T47D (cell line): ENCODE results near the gene PCDHGA1.
"Not testable (repeated sequence)": the region's sequence is repeated elsewhere in the genome, so short reads cannot be mapped to it uniquely, and the experiment has no call there.

Experiments used
- DNase-seq, 2 experiments: peaks; one replicate each; pipeline versions ENCODE4 v3.0.0 to v3.0.0-alpha.2; 2011 to 2012; ENCODE audit warnings: low read depth in 1 of 2, low spot score in 1 of 2
- JUND ChIP-seq: IDR thresholded peaks from 2 replicates; pipeline ENCODE4 v1.6.1; 2012; ENCODE audit warnings: low read depth
- in situ Hi-C: cut with HindIII; loops from 2 replicates; pipeline ENCODE4 v1.10.0; 2016; ENCODE audit warnings: low sequenced_read_pairs, low pct_unique_long_range_greater_than_20kb

PCDHGA1 gene

GRCh38 chr5:141356950-141357349 lies 26.6 kb downstream of the PCDHGA1 start:
- in situ Hi-C loops, result no loop called here
- DNase-seq, result no peak
- no peak for TF ChIP-seq JUND

- DNase-seq, result peak; percentile 81
- in situ Hi-C loops, result no loop called here
These were observed 29.6 kb downstream of the PCDHGA1 start, which contains the start of gene PCDHGB2 for GRCh38 chr5:141359790-141360426. PCDHGB2 (plus strand) TSS chr5:141359994; CDS start chr5:141360136, 142 bp downstream.

GRCh38 chr5:141360685-141361084 lies 30.4 kb downstream of the PCDHGA1 start:
- in situ Hi-C loops, result no loop called here
- DNase-seq, result no peak
- TF ChIP-seq JUND, result no peak

More at GRCh38 chr5:141359790-141360426, 29.6 kb downstream of the PCDHGA1 start, which contains the start of gene PCDHGB2:
- TF ChIP-seq JUND, result no peak

- no peak for TF ChIP-seq JUND
- in situ Hi-C loops, result no loop called here
- no peak for DNase-seq
These were observed 32.4 kb downstream of the PCDHGA1 start for GRCh38 chr5:141362719-141363118.

GRCh38 chr5:141363952-141364660 lies 33.8 kb downstream of the PCDHGA1 start, which contains the start of gene PCDHGA5:
PCDHGA5 (plus strand) TSS chr5:141364162; CDS start chr5:141364331, 169 bp downstream.
- TF ChIP-seq JUND, result no peak
- in situ Hi-C loops, result no loop called here
- DNase-seq, result peak in 1 of 2 experiments; percentile 50

GRCh38 chr5:141366016-141366896 lies 35.9 kb downstream of the PCDHGA1 start:
- in situ Hi-C loops, result no loop called here
- TF ChIP-seq JUND, result no peak
- DNase-seq, result peak in 1 of 2 experiments; percentile 32

GRCh38 chr5:141369994-141370848 lies 39.9 kb downstream of the PCDHGA1 start, which contains the start of gene PCDHGB3:
PCDHGB3 (plus strand) TSS chr5:141370242; CDS start chr5:141370395, 153 bp downstream.
- no peak for TF ChIP-seq JUND
- in situ Hi-C loops, result no loop called here
- DNase-seq, result no peak

GRCh38 chr5:141371572-141372475 lies 41.5 kb downstream of the PCDHGA1 start:
- in situ Hi-C loops, result no loop called here
- TF ChIP-seq JUND, result no peak

GRCh38 chr5:141373673-141374317 lies 43.5 kb downstream of the PCDHGA1 start, which contains the start of gene PCDHGA6:
PCDHGA6 (plus strand) TSS chr5:141373891; CDS start chr5:141374084, 193 bp downstream.
- in situ Hi-C loops, result no loop called here
- peak; percentile 55 to 70 for DNase-seq
- TF ChIP-seq JUND, result no peak

More at GRCh38 chr5:141371572-141372475, 41.5 kb downstream of the PCDHGA1 start:
- DNase-seq, result no peak

- TF ChIP-seq JUND, result no peak
- in situ Hi-C loops, result no loop called here
- no peak for DNase-seq
These were observed 44.3 kb downstream of the PCDHGA1 start for GRCh38 chr5:141374627-141375026.

- DNase-seq, in situ Hi-C loops: not testable (repeated sequence)
These were observed 45.3 kb downstream of the PCDHGA1 start for GRCh38 chr5:141375444-141376155.
